Right atrium auricular region (tissue), 2 donors: ENCODE data around the gene FBN2. TPM values are rescaled to one million over a fixed set of nuclear protein-coding genes. Genes with fewer than 3 reads are reported as not detected.

Experiments
- DNase-seq: peaks from one replicate; pipeline ENCODE4 v3.0.0-alpha.2; 2019; ENCODE audit warnings: low spot score
- H3K27ac ChIP-seq, 2 donors: fragments of 200-600 bp; sonication (generic); 1 replicate in 1 of 2; 2 replicates in 1 of 2; pipeline ENCODE4 v1.5.1; 2016 to 2019
- H3K27me3 ChIP-seq, 2 donors: fragments of 200-600 bp; sonication (generic); one replicate each; pipeline versions ENCODE4 v1.5.1 to v1.6.0; 2017 to 2019
- H3K36me3 ChIP-seq: fragments of 200-600 bp; sonication (generic); one replicate; pipeline ENCODE4 v1.5.1; 2016
- H3K4me1 ChIP-seq, 2 donors: fragments of 200-600 bp; sonication (generic); one replicate each; pipeline versions ENCODE4 v1.5.1 to v1.6.0; 2017 to 2019
- H3K4me3 ChIP-seq, 2 donors: fragments of 200-600 bp; sonication (generic); 1 replicate in 1 of 2; 2 replicates in 1 of 2; pipeline ENCODE4 v1.5.1; 2017 to 2019; ENCODE audit warnings: mild to moderate bottlenecking in 1 of 2, moderate library complexity in 1 of 2
- H3K9me3 ChIP-seq, 2 donors: fragments of 200-600 bp; sonication (generic); one replicate each; pipeline ENCODE4 v1.5.1; 2019
- total RNA-seq, 2 donors: library from RNA; depleted of rRNA; stranded (reverse); fragments of >200 nt; gene quantifications; one replicate each; pipeline ENCODE4 v1.1.0, GENCODE V29; 2016
- TF ChIP-seq, protein P1 (sequence below), 2 donors: fragments of 200-600 bp; sonication (generic); IDR thresholded peaks; one replicate each; pipeline ENCODE4 v1.5.1; 2019; ENCODE audit warnings: antibody characterized with exemption in 2 of 2

FBN2 gene
- total RNA-seq, 2 donors from 2014 or later, result 1.1 to 4.6 TPM

- no peak for DNase-seq
- Histone ChIP-seq H3K4me3 (no peak overlapping the region), H3K9me3 (no peaks in the 10 kb centered on the region), H3K4me1 (no peaks in the 10 kb centered on the region), H3K36me3 (no peaks in the 10 kb centered on the region), H3K27me3 (no peaks in the 10 kb centered on the region), H3K27ac (no peak overlapping the region)
- TF ChIP-seq, protein P1, sequence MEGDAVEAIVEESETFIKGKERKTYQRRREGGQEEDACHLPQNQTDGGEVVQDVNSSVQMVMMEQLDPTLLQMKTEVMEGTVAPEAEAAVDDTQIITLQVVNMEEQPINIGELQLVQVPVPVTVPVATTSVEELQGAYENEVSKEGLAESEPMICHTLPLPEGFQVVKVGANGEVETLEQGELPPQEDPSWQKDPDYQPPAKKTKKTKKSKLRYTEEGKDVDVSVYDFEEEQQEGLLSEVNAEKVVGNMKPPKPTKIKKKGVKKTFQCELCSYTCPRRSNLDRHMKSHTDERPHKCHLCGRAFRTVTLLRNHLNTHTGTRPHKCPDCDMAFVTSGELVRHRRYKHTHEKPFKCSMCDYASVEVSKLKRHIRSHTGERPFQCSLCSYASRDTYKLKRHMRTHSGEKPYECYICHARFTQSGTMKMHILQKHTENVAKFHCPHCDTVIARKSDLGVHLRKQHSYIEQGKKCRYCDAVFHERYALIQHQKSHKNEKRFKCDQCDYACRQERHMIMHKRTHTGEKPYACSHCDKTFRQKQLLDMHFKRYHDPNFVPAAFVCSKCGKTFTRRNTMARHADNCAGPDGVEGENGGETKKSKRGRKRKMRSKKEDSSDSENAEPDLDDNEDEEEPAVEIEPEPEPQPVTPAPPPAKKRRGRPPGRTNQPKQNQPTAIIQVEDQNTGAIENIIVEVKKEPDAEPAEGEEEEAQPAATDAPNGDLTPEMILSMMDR (IDR thresholded peaks at IDR 0.05), result no peak
Observed at GRCh38 chr5:128304791-128305190, 233.3 kb downstream of the FBN2 start.

GRCh38 chr5:128304088-128304487 is 234.0 kb downstream of the FBN2 start:
- DNase-seq, result no peak
- Histone ChIP-seq H3K9me3 (no peaks in the 10 kb centered on the region), H3K27me3 (no peaks in the 10 kb centered on the region), H3K27ac (no peak overlapping the region), H3K4me1 (no peaks in the 10 kb centered on the region), H3K36me3 (no peaks in the 10 kb centered on the region), H3K4me3 (no peak overlapping the region)
- TF ChIP-seq, protein P1 (IDR thresholded peaks at IDR 0.05), result no peak

DNA sequence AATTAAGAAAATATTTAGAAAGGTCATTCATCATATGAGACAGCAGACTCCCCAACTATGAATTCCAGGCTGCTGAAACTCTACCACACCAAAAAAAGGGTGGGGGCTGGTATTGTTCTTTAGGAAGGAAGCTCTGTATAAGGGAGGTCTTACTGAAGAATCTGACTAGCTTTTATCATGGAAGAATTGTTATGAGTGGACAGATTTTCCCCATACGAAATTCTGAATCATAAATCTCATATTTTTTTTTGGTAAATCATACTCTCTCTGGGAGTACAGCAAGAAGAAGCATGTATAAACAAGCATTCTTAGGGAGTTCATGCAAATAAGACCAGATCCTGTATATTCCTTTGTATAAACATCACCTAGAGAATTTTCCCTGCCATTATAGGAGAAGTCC is 234.5 kb downstream of the FBN2 start:
- DNase-seq, result no peak
- TF ChIP-seq, protein P1 (IDR thresholded peaks at IDR 0.05), result no peak
- Histone ChIP-seq H3K27ac (no peak overlapping the region), H3K27me3 (no peaks in the 10 kb centered on the region), H3K4me1 (no peaks in the 10 kb centered on the region), H3K9me3 (no peaks in the 10 kb centered on the region), H3K4me3 (no peak overlapping the region), H3K36me3 (no peaks in the 10 kb centered on the region)

- TF ChIP-seq, protein P1 (IDR thresholded peaks at IDR 0.05), result no peak
- Histone ChIP-seq H3K4me1 (no peaks in the 10 kb centered on the region), H3K27ac (no peak overlapping the region), H3K27me3 (no peaks in the 10 kb centered on the region), H3K4me3 (no peak overlapping the region), H3K36me3 (no peaks in the 10 kb centered on the region), H3K9me3 (no peaks in the 10 kb centered on the region)
- no peak for DNase-seq
Observed at GRCh38 chr5:128300181-128300580, 237.9 kb downstream of the FBN2 start.

GRCh38 chr5:128290152-128290858 is 247.7 kb downstream of the FBN2 start:
- no peak overlapping the region for H3K4me3 ChIP-seq
- no peaks in the 10 kb centered on the region for H3K4me1 ChIP-seq
- TF ChIP-seq, protein P1 (IDR thresholded peaks at IDR 0.05), result no peak
- H3K27me3 ChIP-seq, result no peaks in the 10 kb centered on the region
- H3K9me3 ChIP-seq, result no peaks in the 10 kb centered on the region
- no peak overlapping the region for H3K27ac ChIP-seq
- H3K36me3 ChIP-seq, result no peaks in the 10 kb centered on the region
- DNase-seq, result no peak

DNA sequence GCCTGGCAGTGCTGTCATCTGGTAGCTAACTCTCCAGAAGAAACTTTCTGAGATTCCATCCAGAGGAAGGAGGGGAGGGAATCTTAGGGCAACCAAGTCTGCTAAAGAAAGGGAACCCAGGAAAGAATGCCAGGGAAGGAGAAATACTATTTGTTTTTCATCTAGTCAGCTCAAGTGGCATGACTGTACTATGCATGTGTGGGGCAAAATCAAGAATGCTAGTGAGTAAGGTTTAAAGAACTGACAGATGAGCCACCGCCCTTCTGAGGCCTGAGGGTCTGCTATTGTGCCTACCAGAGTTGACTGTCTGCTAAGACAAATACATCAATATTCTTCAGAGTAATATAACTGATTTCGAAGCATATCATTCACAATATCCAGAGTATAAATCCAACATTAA is 250.3 kb downstream of the FBN2 start:
- no peaks in the 10 kb centered on the region for H3K27me3 ChIP-seq
- H3K4me1 ChIP-seq, result no peaks in the 10 kb centered on the region
- no peaks in the 10 kb centered on the region for H3K9me3 ChIP-seq
- TF ChIP-seq, protein P1 (IDR thresholded peaks at IDR 0.05), result no peak
- H3K27ac ChIP-seq, result no peak overlapping the region
- DNase-seq, result no peak
- H3K36me3 ChIP-seq, result no peaks in the 10 kb centered on the region
- H3K4me3 ChIP-seq, result no peak overlapping the region
